ENCODE results near the gene PRRC2A. TPM values are rescaled to one million over a fixed set of nuclear protein-coding genes. Genes with fewer than 3 reads are reported as not detected.

The PRRC2A gene
- total RNA-seq, 1 experiment from 2014 or later, result 62.4 TPM

- no peak for DNase-seq (ENCODE audit: low spot score)
- in situ Hi-C loops (cut with HindIII; ENCODE audit: low sequenced_read_pairs), result no loop called here
These were observed 18.9 kb downstream of the PRRC2A start for GRCh38 chr6:31639449-31639861.

- DNase-seq (ENCODE audit: low spot score), result no peak
- in situ Hi-C loops (cut with HindIII; ENCODE audit: low sequenced_read_pairs), result no loop called here
These were observed 20.1 kb downstream of the PRRC2A start for GRCh38 chr6:31640612-31641011.

GRCh38 chr6:31641370-31641769 is 20.9 kb downstream of the PRRC2A start:
- in situ Hi-C loops (cut with HindIII; ENCODE audit: low sequenced_read_pairs), result no loop called here
- DNase-seq (ENCODE audit: low spot score), result no peak

- in situ Hi-C loops (cut with HindIII; ENCODE audit: low sequenced_read_pairs), result no loop called here
These were observed 22.5 kb downstream of the PRRC2A start for GRCh38 chr6:31642798-31643570.

GRCh38 chr6:31643818-31644454 is 23.4 kb downstream of the PRRC2A start:
- in situ Hi-C loops (cut with HindIII; ENCODE audit: low sequenced_read_pairs), result no loop called here
- no peak for DNase-seq (ENCODE audit: low spot score)

More at GRCh38 chr6:31642798-31643570, 22.5 kb downstream of the PRRC2A start:
- DNase-seq (ENCODE audit: low spot score), result no peak

GRCh38 chr6:31645325-31645724 is 24.8 kb downstream of the PRRC2A start:
- in situ Hi-C loops (cut with HindIII; ENCODE audit: low sequenced_read_pairs), result no loop called here
- no peak for DNase-seq (ENCODE audit: low spot score)

- in situ Hi-C loops (cut with HindIII; ENCODE audit: low sequenced_read_pairs), result no loop called here
- DNase-seq (ENCODE audit: low spot score), result peak; percentile 70
These were observed 31.2 kb downstream of the PRRC2A start for GRCh38 chr6:31651602-31652191.

- in situ Hi-C loops (cut with HindIII; ENCODE audit: low sequenced_read_pairs), result no loop called here
- DNase-seq (ENCODE audit: low spot score), result peak; percentile 94
These were observed 32.6 kb downstream of the PRRC2A start for GRCh38 chr6:31652925-31653724.

- in situ Hi-C loops (cut with HindIII; ENCODE audit: low sequenced_read_pairs), result no loop called here
- no peak for DNase-seq (ENCODE audit: low spot score)
These were observed 34.2 kb downstream of the PRRC2A start for GRCh38 chr6:31654574-31655348.

GRCh38 chr6:31655349-31656237 is 35.1 kb downstream of the PRRC2A start, which contains the start of gene APOM:
Gene APOM, plus strand, starts transcription at chr6:31655894. Its CDS starts 73 bp downstream, at chr6:31655967.
- no peak for DNase-seq (ENCODE audit: low spot score)
- in situ Hi-C loops (cut with HindIII; ENCODE audit: low sequenced_read_pairs), result no loop called here

- no peak for DNase-seq (ENCODE audit: low spot score)
- in situ Hi-C loops (cut with HindIII; ENCODE audit: low sequenced_read_pairs), result no loop called here
These were observed 37.1 kb downstream of the PRRC2A start for GRCh38 chr6:31657406-31658157.

GRCh38 chr6:31658158-31658688 is 37.7 kb downstream of the PRRC2A start:
- in situ Hi-C loops (cut with HindIII; ENCODE audit: low sequenced_read_pairs), result no loop called here

GRCh38 chr6:31658983-31659648 is 38.6 kb downstream of the PRRC2A start:
- DNase-seq (ENCODE audit: low spot score), result no peak
- in situ Hi-C loops (cut with HindIII; ENCODE audit: low sequenced_read_pairs), result no loop called here

More at GRCh38 chr6:31658158-31658688, 37.7 kb downstream of the PRRC2A start:
- no peak for DNase-seq (ENCODE audit: low spot score)

- in situ Hi-C loops (cut with HindIII; ENCODE audit: low sequenced_read_pairs), result no loop called here
- no peak for DNase-seq (ENCODE audit: low spot score)
These were observed 39.3 kb downstream of the PRRC2A start for GRCh38 chr6:31659649-31660380.

- in situ Hi-C loops (cut with HindIII; ENCODE audit: low sequenced_read_pairs), result no loop called here
- peak; percentile 87 for DNase-seq (ENCODE audit: low spot score)
These were observed 40.1 kb downstream of the PRRC2A start, which contains the start of gene C6orf47 for GRCh38 chr6:31660381-31661261. Gene C6orf47, minus strand, starts transcription at chr6:31660778. Its CDS starts 831 bp downstream, at chr6:31659947.

Measured in G401 (cell line).